Activated naive CD8-positive, alpha-beta T cell (primary cell): ENCODE measurements around the gene CPTP.

ENCODE experiments used
- H3K27ac Mint-ChIP-seq: one replicate; pipeline ENCODE4 v1.8.0; 2021; ENCODE audit warnings: mixed read lengths
- H3K27me3 Mint-ChIP-seq: one replicate; pipeline ENCODE4 v1.8.0; 2021; ENCODE audit warnings: mixed read lengths
- H3K36me3 Mint-ChIP-seq: one replicate; pipeline ENCODE4 v1.8.0; 2021; ENCODE audit warnings: mixed read lengths
- H3K4me1 Mint-ChIP-seq: one replicate; pipeline ENCODE4 v1.8.0; 2021; ENCODE audit warnings: low read depth, mixed read lengths
- H3K4me3 Mint-ChIP-seq: one replicate; pipeline ENCODE4 v1.8.0; 2021; ENCODE audit warnings: mild to moderate bottlenecking, mixed read lengths
- H3K9me3 Mint-ChIP-seq: one replicate; pipeline ENCODE4 v1.8.0; 2021; ENCODE audit warnings: low read depth, mixed read lengths

Gene CPTP

GRCh38 chr1:1324524-1325287, at the start of gene CPTP, which contains the start of gene INTS11:
Gene CPTP (plus strand): TSS chr1:1324802. CDS start chr1:1326911, 2,109 bp downstream.
Gene INTS11 (minus strand): TSS chr1:1324660. CDS start chr1:1324608, 52 bp downstream.
- no peaks in the 10 kb centered on the region for H3K27me3 Mint-ChIP-seq
- peak within 1 kb of the TSS; percentile 88 for H3K27ac Mint-ChIP-seq
- peaks cover 25% of the 10 kb centered on the region for H3K4me1 Mint-ChIP-seq
- H3K9me3 Mint-ChIP-seq, result no peaks in the 10 kb centered on the region
- no peaks in the 10 kb centered on the region for H3K36me3 Mint-ChIP-seq
- peak within 1 kb of the TSS; percentile 95 for H3K4me3 Mint-ChIP-seq

GRCh38 chr1:1274931-1275431, 49.6 kb upstream of the CPTP start:
- Mint-ChIP-seq H3K27ac (no peak overlapping the region), H3K27me3 (no peaks in the 10 kb centered on the region), H3K36me3 (peaks cover 2% of the 10 kb centered on the region), H3K4me3 (peak overlapping the region; percentile 73), H3K9me3 (no peaks in the 10 kb centered on the region), H3K4me1 (peaks cover 31% of the 10 kb centered on the region)

GRCh38 chr1:1275836-1276235, 48.8 kb upstream of the CPTP start:
- Mint-ChIP-seq H3K27me3 (no peaks in the 10 kb centered on the region), H3K9me3 (no peaks in the 10 kb centered on the region), H3K27ac (no peak overlapping the region), H3K36me3 (peaks cover 2% of the 10 kb centered on the region), H3K4me1 (peaks cover 22% of the 10 kb centered on the region), H3K4me3 (peak overlapping the region; percentile 66)

- Mint-ChIP-seq H3K27ac (no peak overlapping the region), H3K9me3 (no peaks in the 10 kb centered on the region), H3K4me3 (no peak overlapping the region), H3K4me1 (peaks cover 4% of the 10 kb centered on the region), H3K27me3 (no peaks in the 10 kb centered on the region), H3K36me3 (no peaks in the 10 kb centered on the region)
Measured at GRCh38 chr1:1278620-1279019, 46.0 kb upstream of the CPTP start.

GRCh38 chr1:1279028-1279427, 45.6 kb upstream of the CPTP start:
- Mint-ChIP-seq H3K4me1 (peaks cover 4% of the 10 kb centered on the region), H3K27ac (no peak overlapping the region), H3K36me3 (no peaks in the 10 kb centered on the region), H3K27me3 (no peaks in the 10 kb centered on the region), H3K9me3 (no peaks in the 10 kb centered on the region), H3K4me3 (no peak overlapping the region)

GRCh38 chr1:1280782-1281481, 43.7 kb upstream of the CPTP start:
- no peaks in the 10 kb centered on the region for H3K27me3 Mint-ChIP-seq
- H3K36me3 Mint-ChIP-seq, result no peaks in the 10 kb centered on the region
- H3K27ac Mint-ChIP-seq, result no peak overlapping the region
- no peaks in the 10 kb centered on the region for H3K4me1 Mint-ChIP-seq
- no peaks in the 10 kb centered on the region for H3K9me3 Mint-ChIP-seq
- H3K4me3 Mint-ChIP-seq, result no peak overlapping the region

- Mint-ChIP-seq H3K36me3 (no peaks in the 10 kb centered on the region), H3K9me3 (no peaks in the 10 kb centered on the region), H3K27ac (no peak overlapping the region), H3K4me3 (no peak overlapping the region), H3K4me1 (no peaks in the 10 kb centered on the region), H3K27me3 (no peaks in the 10 kb centered on the region)
Measured at GRCh38 chr1:1281533-1282321, 42.9 kb upstream of the CPTP start.

GRCh38 chr1:1282998-1283397, 41.6 kb upstream of the CPTP start:
- no peak overlapping the region for H3K27ac Mint-ChIP-seq
- H3K36me3 Mint-ChIP-seq, result no peaks in the 10 kb centered on the region
- H3K4me3 Mint-ChIP-seq, result no peak overlapping the region
- H3K9me3 Mint-ChIP-seq, result no peaks in the 10 kb centered on the region
- H3K27me3 Mint-ChIP-seq, result no peaks in the 10 kb centered on the region
- no peaks in the 10 kb centered on the region for H3K4me1 Mint-ChIP-seq

- Mint-ChIP-seq H3K27me3 (no peaks in the 10 kb centered on the region), H3K9me3 (no peaks in the 10 kb centered on the region), H3K4me3 (no peak overlapping the region), H3K36me3 (no peaks in the 10 kb centered on the region), H3K4me1 (no peaks in the 10 kb centered on the region), H3K27ac (no peak overlapping the region)
Measured at GRCh38 chr1:1283821-1284220, 40.8 kb upstream of the CPTP start.

- H3K27ac Mint-ChIP-seq, result no peak overlapping the region
- no peak overlapping the region for H3K4me3 Mint-ChIP-seq
- H3K36me3 Mint-ChIP-seq, result no peaks in the 10 kb centered on the region
- no peaks in the 10 kb centered on the region for H3K27me3 Mint-ChIP-seq
- no peaks in the 10 kb centered on the region for H3K9me3 Mint-ChIP-seq
- H3K4me1 Mint-ChIP-seq, result no peaks in the 10 kb centered on the region
Measured at GRCh38 chr1:1284221-1285101, 40.1 kb upstream of the CPTP start.

- H3K27me3 Mint-ChIP-seq, result no peaks in the 10 kb centered on the region
- H3K36me3 Mint-ChIP-seq, result no peaks in the 10 kb centered on the region
- no peaks in the 10 kb centered on the region for H3K9me3 Mint-ChIP-seq
- H3K4me1 Mint-ChIP-seq, result no peaks in the 10 kb centered on the region
- no peak overlapping the region for H3K27ac Mint-ChIP-seq
- no peak overlapping the region for H3K4me3 Mint-ChIP-seq
Measured at GRCh38 chr1:1285102-1285571, 39.5 kb upstream of the CPTP start.

GRCh38 chr1:1285611-1286311, 38.8 kb upstream of the CPTP start:
- Mint-ChIP-seq H3K27me3 (no peaks in the 10 kb centered on the region), H3K36me3 (no peaks in the 10 kb centered on the region), H3K4me3 (no peak overlapping the region), H3K4me1 (no peaks in the 10 kb centered on the region), H3K27ac (no peak overlapping the region), H3K9me3 (no peaks in the 10 kb centered on the region)

- H3K9me3 Mint-ChIP-seq, result no peaks in the 10 kb centered on the region
- no peak overlapping the region for H3K27ac Mint-ChIP-seq
- no peaks in the 10 kb centered on the region for H3K4me1 Mint-ChIP-seq
- no peaks in the 10 kb centered on the region for H3K27me3 Mint-ChIP-seq
- no peak overlapping the region for H3K4me3 Mint-ChIP-seq
- H3K36me3 Mint-ChIP-seq, result no peaks in the 10 kb centered on the region
Measured at GRCh38 chr1:1286313-1287261, 38.0 kb upstream of the CPTP start.
